Measurements from ENCODE around the gene ARL10. TPM values are rescaled to one million over a fixed set of nuclear protein-coding genes. Genes with fewer than 3 reads are reported as not detected.

Gene ARL10, protein sequence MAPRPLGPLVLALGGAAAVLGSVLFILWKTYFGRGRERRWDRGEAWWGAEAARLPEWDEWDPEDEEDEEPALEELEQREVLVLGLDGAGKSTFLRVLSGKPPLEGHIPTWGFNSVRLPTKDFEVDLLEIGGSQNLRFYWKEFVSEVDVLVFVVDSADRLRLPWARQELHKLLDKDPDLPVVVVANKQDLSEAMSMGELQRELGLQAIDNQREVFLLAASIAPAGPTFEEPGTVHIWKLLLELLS
- 1 to 10 TPM; 1.1 to 4.9 (median 2.6) TPM for total RNA-seq

DNA sequence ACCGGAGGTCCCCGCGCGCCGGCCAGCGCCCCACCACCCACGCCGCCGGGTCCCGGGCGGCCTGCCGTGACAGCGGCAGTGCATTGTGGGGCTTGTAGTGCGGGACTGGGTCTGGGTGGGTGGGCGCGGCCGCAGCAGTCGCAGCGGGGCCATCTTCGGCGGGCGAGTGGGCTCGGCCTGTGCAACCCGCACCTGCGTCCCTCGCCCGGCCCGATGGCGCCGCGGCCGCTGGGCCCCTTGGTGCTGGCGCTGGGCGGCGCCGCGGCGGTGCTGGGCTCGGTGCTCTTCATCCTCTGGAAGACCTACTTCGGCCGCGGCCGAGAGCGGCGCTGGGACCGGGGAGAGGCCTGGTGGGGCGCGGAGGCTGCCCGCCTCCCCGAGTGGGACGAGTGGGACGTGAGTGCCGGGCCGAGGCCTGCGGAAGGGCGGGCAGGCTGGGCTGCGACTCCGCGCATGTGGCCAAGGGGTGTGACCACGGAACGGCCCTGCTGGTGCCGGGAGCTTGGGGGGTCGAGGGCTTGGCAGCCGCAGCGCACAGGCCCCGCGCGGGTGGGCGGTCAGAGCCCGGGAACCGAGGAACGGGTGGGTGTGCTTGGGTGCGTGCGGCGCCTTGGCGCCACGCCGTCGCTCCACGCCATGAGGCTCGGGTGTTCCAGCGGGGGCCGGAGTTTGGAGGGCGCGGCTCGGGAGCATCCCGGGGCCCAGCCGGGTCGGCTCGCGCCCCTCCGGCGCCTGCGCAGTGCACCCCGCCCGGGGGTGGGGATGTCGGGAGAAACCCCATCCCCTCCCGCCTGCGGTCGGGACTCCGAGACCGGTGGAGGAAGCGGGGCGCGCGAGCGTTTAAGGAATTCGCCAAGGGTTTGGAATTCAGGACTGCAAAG, at the start of gene ARL10:
Gene ARL10 (plus strand): TSS at position 137 of the 881 bp plus-strand sequence. CDS start 77 bp downstream, at position 214.
- WGBS, 2 donors (ENCODE audit: low coverage in 1 of 2), result 7% methylated on average over 66 of the region's 108 CpGs; no CpG with 5 or more reads in 1 of the 2 donors
- peak within 1 kb of the TSS; percentile 56 to 85 (median 78) for H3K27ac ChIP-seq
- DNase-seq, result peak; percentile 41
- H3K4me3 ChIP-seq, result peak within 1 kb of the TSS; percentile 56 to 81 (median 65)
- peaks cover 0 to 18% (median 14%) of the 10 kb centered on the region in 4 donors for H3K4me1 ChIP-seq
- in situ Hi-C loops (cut with MboI; ENCODE audit: low pct_ligation_motif_present in 1 of 4, low pct_unique_long_range_greater_than_20kb in 1 of 4, low sequenced_read_pairs in 3 of 4) (no loop called here), intact Hi-C loops (cut with DNase I; ENCODE audit: low total_unique reads) (no loop called here)
- TF ChIP-seq EP300 (IDR thresholded peaks at IDR 0.05; ENCODE audit: low read depth) (no peak), POLR2A (IDR thresholded peaks at IDR 0.05) (no peak), POLR2AphosphoS5 (IDR thresholded peaks at IDR 0.05) (no peak)
- TF ChIP-seq, protein P1, sequence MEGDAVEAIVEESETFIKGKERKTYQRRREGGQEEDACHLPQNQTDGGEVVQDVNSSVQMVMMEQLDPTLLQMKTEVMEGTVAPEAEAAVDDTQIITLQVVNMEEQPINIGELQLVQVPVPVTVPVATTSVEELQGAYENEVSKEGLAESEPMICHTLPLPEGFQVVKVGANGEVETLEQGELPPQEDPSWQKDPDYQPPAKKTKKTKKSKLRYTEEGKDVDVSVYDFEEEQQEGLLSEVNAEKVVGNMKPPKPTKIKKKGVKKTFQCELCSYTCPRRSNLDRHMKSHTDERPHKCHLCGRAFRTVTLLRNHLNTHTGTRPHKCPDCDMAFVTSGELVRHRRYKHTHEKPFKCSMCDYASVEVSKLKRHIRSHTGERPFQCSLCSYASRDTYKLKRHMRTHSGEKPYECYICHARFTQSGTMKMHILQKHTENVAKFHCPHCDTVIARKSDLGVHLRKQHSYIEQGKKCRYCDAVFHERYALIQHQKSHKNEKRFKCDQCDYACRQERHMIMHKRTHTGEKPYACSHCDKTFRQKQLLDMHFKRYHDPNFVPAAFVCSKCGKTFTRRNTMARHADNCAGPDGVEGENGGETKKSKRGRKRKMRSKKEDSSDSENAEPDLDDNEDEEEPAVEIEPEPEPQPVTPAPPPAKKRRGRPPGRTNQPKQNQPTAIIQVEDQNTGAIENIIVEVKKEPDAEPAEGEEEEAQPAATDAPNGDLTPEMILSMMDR (IDR thresholded peaks at IDR 0.05), result no peak
- no peaks in the 10 kb centered on the region for H3K9me3 ChIP-seq
- H3K36me3 ChIP-seq, result no peaks in the 10 kb centered on the region
- peaks cover 16% of the 10 kb centered on the region for H3K27me3 ChIP-seq

DNA sequence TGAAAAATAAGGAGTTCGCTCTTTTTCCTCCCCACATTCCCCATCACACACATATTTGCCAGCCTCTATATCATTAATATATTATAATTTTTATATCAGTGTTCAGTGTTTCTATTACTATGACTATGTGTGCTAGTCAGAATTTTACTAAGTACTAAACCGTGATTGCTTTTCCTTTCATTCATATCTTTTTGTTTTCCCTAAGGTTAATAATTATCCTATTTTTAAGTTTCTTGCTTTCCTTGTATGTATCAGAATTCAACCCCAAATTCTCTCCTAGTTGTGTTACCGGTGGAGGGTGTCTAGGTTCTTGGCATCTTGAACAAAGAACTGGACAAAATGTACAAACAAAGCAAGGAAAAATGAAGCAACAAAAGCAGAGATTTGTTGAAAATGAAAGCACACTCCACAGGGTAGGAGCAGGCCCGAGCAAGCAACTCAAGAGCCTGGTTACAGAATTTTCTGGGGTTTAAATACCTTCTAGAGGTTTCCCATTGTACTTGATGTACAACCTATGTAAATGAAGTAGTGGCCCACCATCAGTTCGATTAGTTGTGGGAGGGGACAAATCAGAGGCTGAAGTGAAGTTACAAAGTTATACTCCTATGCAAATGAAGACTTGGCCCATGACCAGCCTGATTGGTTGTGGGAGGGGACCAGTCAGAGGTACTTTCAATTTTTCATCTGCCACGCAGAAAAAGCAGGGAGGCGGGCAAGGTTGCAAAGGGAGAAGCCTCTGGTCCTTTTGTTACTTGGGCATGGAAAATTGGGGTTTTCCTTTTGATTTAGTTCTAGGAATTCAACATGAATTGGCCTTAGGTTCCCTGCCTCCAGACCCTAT, 47.5 kb upstream of the ARL10 start:
- in situ Hi-C loops (cut with MboI; ENCODE audit: low pct_ligation_motif_present in 1 of 4, low pct_unique_long_range_greater_than_20kb in 1 of 4, low sequenced_read_pairs in 3 of 4), result no loop called here
- intact Hi-C loops (cut with DNase I; ENCODE audit: low total_unique reads), result no loop called here
- DNase-seq, result no peak

DNA sequence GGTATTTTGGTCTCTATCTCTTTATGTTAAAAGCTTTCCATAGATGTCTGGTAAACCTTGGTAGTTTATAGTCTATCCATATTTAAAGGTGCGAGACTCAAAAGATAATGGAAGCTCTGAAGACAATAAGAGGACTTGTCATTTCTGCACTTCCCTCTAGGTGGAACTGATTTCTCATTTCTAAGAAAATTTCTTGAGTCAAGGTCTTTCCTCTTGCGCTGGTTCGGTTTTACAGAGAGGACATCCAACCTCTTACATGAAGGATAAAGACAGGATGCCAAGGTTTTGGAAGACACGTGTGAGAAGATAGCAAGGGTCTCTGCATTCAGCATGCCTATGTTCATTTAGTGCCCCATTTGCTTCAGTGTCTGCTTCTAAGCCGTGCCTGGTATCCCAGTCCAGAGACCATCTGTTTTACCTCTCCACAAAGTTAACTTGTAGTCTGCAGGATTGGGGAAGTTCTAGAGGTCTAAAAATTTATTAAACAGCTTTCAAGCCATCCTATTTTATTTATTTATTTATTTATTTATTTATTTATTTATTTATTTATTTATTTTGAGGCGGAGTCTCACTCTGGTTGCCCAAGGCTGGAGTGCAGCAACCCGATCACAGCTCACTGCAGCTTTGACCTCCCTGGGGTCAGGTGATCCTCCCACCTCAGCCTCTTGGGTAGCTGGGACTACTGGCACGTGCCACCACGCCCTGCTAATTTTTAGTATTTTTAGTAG, 45.3 kb upstream of the ARL10 start:
- peaks cover 0 to 24% (median 12%) of the 10 kb centered on the region in 4 donors for H3K36me3 ChIP-seq
- TF ChIP-seq, protein P1 (IDR thresholded peaks at IDR 0.05), result peak in 1 of 5 experiments; percentile 3
- TF ChIP-seq POLR2A (IDR thresholded peaks at IDR 0.05), result no peak
- WGBS, 2 donors (ENCODE audit: low coverage in 1 of 2), result 88 to 97% methylated on average over 7 to 9 of the region's 9 CpGs

More for the DNA sequence above, 47.5 kb upstream of the ARL10 start:
- Histone ChIP-seq H3K27me3 (no peaks in the 10 kb centered on the region), H3K4me3 (no peak overlapping the region), H3K27ac (no peak overlapping the region), H3K9me3 (no peaks in the 10 kb centered on the region), H3K4me1 (no peaks in the 10 kb centered on the region), H3K36me3 (peaks cover 0 to 20% (median 8%) of the 10 kb centered on the region in 4 donors)
- 67 to 80% methylated on average over 7 of the region's 7 CpGs for WGBS, 2 donors (ENCODE audit: low coverage in 1 of 2)
- TF ChIP-seq, protein P1 (IDR thresholded peaks at IDR 0.05), result no peak
- no peak for TF ChIP-seq POLR2A (IDR thresholded peaks at IDR 0.05)
- TF ChIP-seq POLR2AphosphoS5 (IDR thresholded peaks at IDR 0.05), result no peak
- TF ChIP-seq EP300 (IDR thresholded peaks at IDR 0.05; ENCODE audit: low read depth), result no peak

More for the DNA sequence above, 45.3 kb upstream of the ARL10 start:
- intact Hi-C loops (cut with DNase I; ENCODE audit: low total_unique reads) (no loop called here), in situ Hi-C loops (cut with MboI; ENCODE audit: low pct_ligation_motif_present in 1 of 4, low pct_unique_long_range_greater_than_20kb in 1 of 4, low sequenced_read_pairs in 3 of 4) (no loop called here)
- Histone ChIP-seq H3K9me3 (no peaks in the 10 kb centered on the region), H3K27ac (no peak overlapping the region), H3K27me3 (no peaks in the 10 kb centered on the region), H3K4me1 (no peaks in the 10 kb centered on the region), H3K4me3 (no peak overlapping the region)
- DNase-seq, result no peak
